Dendritic cell treated with granulocyte-macrophage colony-stimulating factor and Interleukin-4, amounts not matched to agents 40 ng/mL and 50 ng/mL, for 4 days (primary cell): Measurements from ENCODE around the gene SEMA4B.
"Not testable (repeated sequence)": the region's sequence is repeated elsewhere in the genome, so short reads cannot be mapped to it uniquely, and the experiment has no call there.

Experiments used
- H3K27ac Mint-ChIP-seq: one replicate; pipeline ENCODE4 v1.8.0; 2022; ENCODE audit warnings: mild to moderate bottlenecking, mixed read lengths
- H3K27me3 Mint-ChIP-seq: one replicate; pipeline ENCODE4 v1.8.0; 2022; ENCODE audit warnings: mild to moderate bottlenecking, mixed read lengths
- H3K36me3 Mint-ChIP-seq: one replicate; pipeline ENCODE4 v1.8.0; 2022; ENCODE audit warnings: low read depth, mixed read lengths
- H3K4me1 Mint-ChIP-seq: one replicate; pipeline ENCODE4 v1.8.0; 2022; ENCODE audit warnings: low read depth, mixed read lengths
- H3K4me3 Mint-ChIP-seq: one replicate; pipeline ENCODE4 v1.8.0; 2022; ENCODE audit warnings: mild to moderate bottlenecking, moderate library complexity, mixed read lengths
- H3K9me3 Mint-ChIP-seq: one replicate; pipeline ENCODE4 v1.8.0; 2022; ENCODE audit warnings: mixed read lengths
- intact Hi-C: fragments of 100-400 bp; cut with micrococcal nuclease; formaldehyde crosslinking; loops from one replicate; pipeline ENCODE4 v1.15.0; 2022

The SEMA4B gene

DNA sequence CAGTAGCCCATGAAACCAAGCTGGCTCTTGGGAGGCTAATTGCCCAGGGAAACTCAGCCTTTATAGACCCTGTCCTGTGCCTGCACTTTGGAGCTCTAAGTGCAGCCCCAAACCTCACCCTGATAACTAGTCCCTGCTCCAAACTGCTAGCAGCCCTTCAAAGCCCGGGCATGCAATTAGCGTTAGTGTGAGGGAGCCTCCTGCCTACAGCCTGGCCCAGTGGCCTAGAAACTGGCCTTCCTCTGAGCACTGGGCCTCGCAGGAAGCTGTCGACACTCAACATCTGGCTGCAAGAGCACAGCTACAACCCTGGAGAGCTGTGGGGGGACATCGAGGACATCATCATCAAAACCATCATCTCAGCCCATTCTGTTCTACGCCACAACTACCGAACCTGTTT is 56.6 kb downstream of the SEMA4B start:
- no peak overlapping the region for H3K4me3 Mint-ChIP-seq
- no peaks in the 10 kb centered on the region for H3K9me3 Mint-ChIP-seq
- peaks cover 7% of the 10 kb centered on the region for H3K4me1 Mint-ChIP-seq

GRCh38 chr15:90259524-90259923 is 58.4 kb downstream of the SEMA4B start:
- Mint-ChIP-seq H3K9me3 (no peaks in the 10 kb centered on the region), H3K36me3 (no peaks in the 10 kb centered on the region), H3K27me3 (peaks cover 6% of the 10 kb centered on the region), H3K4me1 (peaks cover 12% of the 10 kb centered on the region), H3K27ac (no peak overlapping the region), H3K4me3 (no peak overlapping the region)
- intact Hi-C loops, result no loop called here

More for the DNA sequence above, 56.6 kb downstream of the SEMA4B start:
- intact Hi-C loops, result no loop called here
- Mint-ChIP-seq H3K27me3 (peaks cover 6% of the 10 kb centered on the region), H3K36me3 (no peaks in the 10 kb centered on the region), H3K27ac (no peak overlapping the region)

- H3K36me3 Mint-ChIP-seq, intact Hi-C loops, H3K4me3 Mint-ChIP-seq, H3K27ac Mint-ChIP-seq, H3K9me3 Mint-ChIP-seq, H3K27me3 Mint-ChIP-seq: not testable (repeated sequence)
- peaks cover 19% of the 10 kb centered on the region for H3K4me1 Mint-ChIP-seq
Measured at GRCh38 chr15:90260731-90261130, 59.6 kb downstream of the SEMA4B start.

DNA sequence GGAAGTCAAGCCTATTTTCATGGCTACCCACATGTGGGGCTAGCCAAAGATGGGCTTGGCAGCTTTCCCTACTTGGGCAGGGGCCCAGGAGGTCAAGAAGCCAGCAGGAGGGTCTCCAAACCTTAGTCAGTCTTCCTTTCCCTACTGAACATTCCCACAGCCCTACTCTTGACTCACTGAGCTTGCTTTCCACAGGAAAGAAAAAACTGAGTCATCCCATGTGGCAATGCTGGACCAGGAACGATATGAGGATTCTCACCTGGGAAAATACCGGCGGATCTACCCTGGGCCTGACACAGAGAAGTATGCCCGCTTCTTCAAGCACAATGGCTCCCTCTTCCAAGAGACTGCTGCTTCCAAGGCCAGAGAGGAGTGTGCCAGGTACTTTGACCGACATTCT is 60.7 kb downstream of the SEMA4B start:
- no peak overlapping the region for H3K27ac Mint-ChIP-seq
- H3K4me1 Mint-ChIP-seq, result peaks cover 20% of the 10 kb centered on the region
- H3K9me3 Mint-ChIP-seq, result no peaks in the 10 kb centered on the region
- peaks cover 15% of the 10 kb centered on the region for H3K36me3 Mint-ChIP-seq
- intact Hi-C loops, result no loop called here
- H3K4me3 Mint-ChIP-seq, result no peak overlapping the region
- H3K27me3 Mint-ChIP-seq, result no peaks in the 10 kb centered on the region

GRCh38 chr15:90262426-90262825 is 61.3 kb downstream of the SEMA4B start:
- no peak overlapping the region for H3K27ac Mint-ChIP-seq
- peaks cover 20% of the 10 kb centered on the region for H3K36me3 Mint-ChIP-seq
- no peak overlapping the region for H3K4me3 Mint-ChIP-seq
- intact Hi-C loops, result no loop called here
- H3K9me3 Mint-ChIP-seq, result no peaks in the 10 kb centered on the region
- no peaks in the 10 kb centered on the region for H3K27me3 Mint-ChIP-seq
- peaks cover 26% of the 10 kb centered on the region for H3K4me1 Mint-ChIP-seq

GRCh38 chr15:90264671-90265070 is 63.5 kb downstream of the SEMA4B start:
- peak overlapping the region; percentile 94 for H3K4me3 Mint-ChIP-seq
- H3K27me3 Mint-ChIP-seq, result no peaks in the 10 kb centered on the region
- H3K36me3 Mint-ChIP-seq, result peaks cover 41% of the 10 kb centered on the region
- H3K4me1 Mint-ChIP-seq, result peaks cover 44% of the 10 kb centered on the region
- intact Hi-C loops, result loop anchor here (2.0 kb wide), 2 partner anchors 16 to 30 kb away; partner anchors contain the start of genes GDPGP1 and TTLL13
- no peaks in the 10 kb centered on the region for H3K9me3 Mint-ChIP-seq
- H3K27ac Mint-ChIP-seq, result peak overlapping the region; percentile 97

DNA sequence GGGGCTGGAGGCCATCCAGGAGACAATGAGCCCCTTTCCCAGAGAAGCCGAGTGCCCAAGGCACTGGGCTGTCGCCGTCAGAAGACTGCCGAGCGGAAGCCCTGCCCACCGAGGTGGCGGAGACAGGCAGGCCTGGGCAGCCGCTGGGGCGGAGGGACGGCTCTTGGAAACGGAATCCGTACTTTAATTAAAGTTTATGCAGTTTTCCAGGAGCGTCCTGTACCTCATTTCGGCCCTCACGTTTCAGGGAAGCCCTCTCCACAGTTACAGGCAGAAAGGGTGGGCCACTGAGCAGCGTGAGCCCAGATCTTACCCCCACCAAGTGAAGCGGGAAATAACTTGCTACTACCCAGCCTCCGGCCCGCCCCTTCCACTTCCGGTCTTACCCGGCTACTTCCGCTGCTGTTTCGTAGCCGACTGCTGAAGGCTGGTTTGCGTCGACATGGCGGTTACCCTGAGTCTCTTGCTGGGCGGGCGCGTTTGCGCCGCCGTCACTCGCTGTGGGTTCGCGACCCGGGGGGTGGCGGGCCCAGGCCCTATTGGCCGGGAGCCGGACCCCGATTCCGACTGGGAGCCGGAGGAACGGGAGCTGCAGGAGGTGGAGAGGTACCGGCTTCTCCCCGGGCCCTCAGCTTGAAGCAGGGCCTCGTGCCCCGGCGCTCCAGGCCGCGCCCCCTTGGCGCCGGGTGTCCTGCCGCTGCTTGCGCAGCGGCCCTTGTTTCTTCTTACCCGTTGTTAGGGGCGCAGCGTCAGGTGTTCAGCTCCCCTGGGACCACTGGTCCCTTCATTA is 64.3 kb downstream of the SEMA4B start, which contains the start of gene NGRN:
TSS of gene NGRN (plus strand) at position 402 of the 790 bp plus-strand sequence. CDS start at position 443, 41 bp downstream.
- H3K27me3 Mint-ChIP-seq, result no peaks in the 10 kb centered on the region
- H3K9me3 Mint-ChIP-seq, result no peaks in the 10 kb centered on the region
- H3K4me1 Mint-ChIP-seq, result peaks cover 52% of the 10 kb centered on the region
- peaks cover 49% of the 10 kb centered on the region for H3K36me3 Mint-ChIP-seq
- H3K4me3 Mint-ChIP-seq, result peak within 1 kb of the TSS; percentile 94
- intact Hi-C loops, result loop anchor here (2.0 kb wide), 2 partner anchors 17 to 31 kb away; partner anchors contain the start of genes GDPGP1 and TTLL13
- peak within 1 kb of the TSS; percentile 97 for H3K27ac Mint-ChIP-seq

DNA sequence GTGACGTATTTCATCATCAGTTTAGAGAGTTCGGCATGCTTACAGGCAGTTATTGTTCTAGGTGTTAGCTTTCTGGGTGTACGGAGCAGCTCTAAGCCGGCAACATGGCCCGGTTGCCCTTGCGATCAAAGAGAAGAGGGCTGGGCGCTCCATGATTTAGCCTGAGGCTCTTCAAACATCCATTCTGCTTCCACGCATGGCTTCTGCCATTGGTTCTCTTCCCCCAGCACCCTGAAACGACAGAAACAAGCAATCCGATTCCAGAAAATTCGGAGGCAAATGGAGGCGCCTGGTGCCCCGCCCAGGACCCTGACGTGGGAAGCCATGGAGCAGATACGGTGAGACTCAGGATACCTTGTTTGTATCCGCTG is 64.9 kb downstream of the SEMA4B start:
- H3K36me3 Mint-ChIP-seq, result peaks cover 55% of the 10 kb centered on the region
- H3K4me1 Mint-ChIP-seq, result peaks cover 54% of the 10 kb centered on the region
- peak overlapping the region; percentile 94 for H3K4me3 Mint-ChIP-seq
- no peaks in the 10 kb centered on the region for H3K9me3 Mint-ChIP-seq
- intact Hi-C loops, result no loop called here
- H3K27me3 Mint-ChIP-seq, result no peaks in the 10 kb centered on the region
- peak overlapping the region; percentile 97 for H3K27ac Mint-ChIP-seq

GRCh38 chr15:90266485-90266884 is 65.4 kb downstream of the SEMA4B start:
- Mint-ChIP-seq H3K36me3 (peaks cover 59% of the 10 kb centered on the region), H3K9me3 (no peaks in the 10 kb centered on the region), H3K27ac (peak overlapping the region; percentile 97), H3K4me3 (peak overlapping the region; percentile 94), H3K27me3 (no peaks in the 10 kb centered on the region), H3K4me1 (peaks cover 58% of the 10 kb centered on the region)
- intact Hi-C loops, result no loop called here

GRCh38 chr15:90268415-90268814 is 67.3 kb downstream of the SEMA4B start:
- Mint-ChIP-seq H3K36me3 (peaks cover 74% of the 10 kb centered on the region), H3K27me3 (no peaks in the 10 kb centered on the region), H3K27ac (no peak overlapping the region), H3K9me3 (no peaks in the 10 kb centered on the region), H3K4me3 (no peak overlapping the region), H3K4me1 (peaks cover 58% of the 10 kb centered on the region)
- intact Hi-C loops, result no loop called here

DNA sequence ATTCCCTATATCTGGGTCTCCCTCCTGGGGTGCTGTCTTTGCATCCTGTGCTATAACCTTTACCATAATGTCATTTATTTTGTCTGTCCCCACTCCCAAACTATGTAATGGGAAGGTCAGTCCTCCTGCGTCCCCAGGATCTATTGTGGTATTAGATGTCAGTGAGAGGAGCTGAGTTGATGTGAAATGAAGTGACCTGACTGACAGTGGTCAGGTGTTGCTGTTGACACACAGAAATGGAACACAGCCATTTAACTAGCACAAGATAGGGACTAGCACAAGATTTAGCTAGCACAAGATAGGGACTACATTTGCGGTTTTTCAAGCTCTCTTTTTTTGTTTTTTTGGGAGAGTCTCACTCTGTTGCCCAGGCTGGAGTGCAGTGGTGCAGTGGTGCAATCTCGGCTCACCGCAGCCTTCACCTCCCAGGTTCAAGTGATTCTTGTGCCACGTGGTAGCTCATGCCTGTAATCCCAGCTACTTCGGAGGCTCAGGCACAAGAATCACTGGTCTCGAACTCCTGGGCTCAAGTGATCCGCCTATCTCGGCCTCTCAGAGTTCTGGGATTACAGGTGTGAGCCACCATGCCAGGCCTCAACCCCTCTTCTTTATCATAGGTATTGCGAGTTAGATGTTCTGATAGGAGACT is 69.5 kb downstream of the SEMA4B start:
- no peak overlapping the region for H3K4me3 Mint-ChIP-seq
- H3K9me3 Mint-ChIP-seq, result no peaks in the 10 kb centered on the region
- H3K27me3 Mint-ChIP-seq, result no peaks in the 10 kb centered on the region
- intact Hi-C loops, result no loop called here
- no peak overlapping the region for H3K27ac Mint-ChIP-seq
- peaks cover 90% of the 10 kb centered on the region for H3K36me3 Mint-ChIP-seq
- H3K4me1 Mint-ChIP-seq, result peaks cover 46% of the 10 kb centered on the region

DNA sequence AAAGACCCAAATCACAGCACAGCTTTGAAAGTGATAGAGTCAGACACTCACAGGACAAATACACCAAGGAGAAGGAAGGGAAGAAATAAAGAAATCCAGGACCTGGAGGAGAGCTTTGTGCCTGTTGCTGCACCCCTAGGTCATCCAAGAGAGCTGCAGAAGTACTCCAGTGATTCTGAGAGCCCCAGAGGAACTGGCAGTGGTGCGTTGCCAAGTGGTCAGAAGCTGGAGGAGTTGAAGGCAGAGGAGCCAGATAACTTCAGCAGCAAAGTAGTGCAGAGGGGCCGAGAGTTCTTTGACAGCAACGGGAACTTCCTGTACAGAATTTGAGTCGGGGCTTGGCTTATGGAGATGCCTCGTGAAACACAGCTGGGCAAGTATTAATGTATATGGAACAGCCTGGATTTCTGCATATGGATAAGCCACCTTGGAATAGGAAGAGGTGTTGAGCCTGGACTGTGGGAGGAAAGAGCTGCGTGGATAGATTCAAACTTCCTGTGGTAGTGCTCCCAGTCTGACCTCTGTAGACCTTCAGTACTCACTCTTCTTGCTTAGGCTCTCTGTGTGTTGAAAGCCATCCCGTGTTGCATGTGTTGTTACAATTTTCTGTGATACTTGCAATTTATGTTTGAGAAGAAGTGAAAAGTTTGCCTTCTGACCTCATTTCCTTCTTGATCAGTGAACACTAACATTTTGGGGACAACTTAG is 70.5 kb downstream of the SEMA4B start:
- Mint-ChIP-seq H3K27me3 (no peaks in the 10 kb centered on the region), H3K9me3 (no peaks in the 10 kb centered on the region), H3K4me3 (no peak overlapping the region), H3K27ac (no peak overlapping the region), H3K4me1 (peaks cover 46% of the 10 kb centered on the region), H3K36me3 (peaks cover 88% of the 10 kb centered on the region)
- intact Hi-C loops, result no loop called here

DNA sequence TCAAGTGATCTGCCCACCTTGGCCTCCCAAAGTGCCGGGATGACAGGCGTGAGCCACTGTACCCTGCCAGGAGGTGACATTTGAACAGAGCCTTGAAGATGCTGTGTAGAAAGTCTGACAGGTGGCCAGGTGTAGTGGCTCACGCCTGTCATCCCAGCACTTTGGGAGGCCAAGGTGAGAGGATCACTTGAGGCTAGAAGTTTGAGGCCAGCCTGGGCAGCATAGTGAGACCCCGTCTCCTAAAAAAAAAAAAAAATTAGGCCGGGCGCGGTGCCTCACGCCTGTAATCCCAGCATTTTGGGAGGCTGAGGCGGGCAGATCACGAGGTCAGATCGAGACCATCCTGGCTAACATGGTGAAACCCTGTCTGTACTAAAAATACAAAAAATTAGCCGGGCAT is 77.3 kb downstream of the SEMA4B start:
- H3K4me3 Mint-ChIP-seq, H3K27ac Mint-ChIP-seq, H3K27me3 Mint-ChIP-seq, intact Hi-C loops, H3K4me1 Mint-ChIP-seq, H3K9me3 Mint-ChIP-seq: not testable (repeated sequence)
- peaks cover 28% of the 10 kb centered on the region for H3K36me3 Mint-ChIP-seq
